GM21737 (cell line): ENCODE data around the gene AFP.

Source experiments
- ATAC-seq: cut with Tn5 transposase; IDR thresholded peaks from one replicate; pipeline ENCODE4 v1.9.1; 2021; ENCODE audit warnings: mild to moderate bottlenecking, moderate library complexity; ENCODE audit not compliant: unreplicated experiment

AFP gene

GRCh38 chr4:73456177-73457022, 20.4 kb downstream of the AFP start:
- ATAC-seq: no peak

DNA sequence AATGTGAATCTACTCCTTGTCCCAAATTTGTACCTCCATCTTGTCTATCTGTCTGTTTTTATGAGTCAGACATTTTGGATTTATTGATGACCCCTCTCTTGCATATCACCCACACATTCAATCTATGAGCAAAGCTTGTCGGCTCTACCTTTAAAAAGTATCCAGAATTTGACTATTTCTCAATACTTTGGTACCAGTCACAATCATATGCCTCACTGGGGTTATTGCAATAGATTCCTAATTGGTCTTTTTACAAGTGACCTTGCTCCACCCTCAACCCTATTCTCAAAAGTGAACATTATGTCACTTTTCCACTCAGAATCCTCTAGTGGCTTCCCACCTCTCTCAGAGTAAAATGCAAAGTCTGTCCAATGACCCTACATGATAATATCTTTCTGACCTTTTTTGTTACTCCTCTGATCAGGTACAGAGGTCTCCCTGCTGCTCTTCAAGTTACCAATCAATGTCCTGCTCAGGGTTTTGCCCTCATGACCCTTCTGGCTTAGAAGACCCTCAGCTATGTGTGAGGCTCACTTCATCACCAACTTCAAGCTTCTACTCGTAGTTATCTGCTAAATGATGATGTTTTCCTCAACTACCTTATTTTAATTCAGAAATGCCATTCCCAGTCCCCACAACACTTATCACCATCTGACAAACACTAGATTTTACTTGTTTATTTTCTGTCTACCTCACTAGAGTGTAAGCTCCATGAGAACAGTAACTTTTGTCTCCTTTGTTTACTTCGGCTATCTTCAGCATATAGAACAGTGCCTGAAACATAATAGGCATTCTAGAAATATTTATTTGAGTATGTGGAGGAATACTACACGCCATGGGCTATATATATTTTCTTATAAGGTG, 22.4 kb downstream of the AFP start:
- ATAC-seq: no peak

GRCh38 chr4:73459048-73459421, 23.0 kb downstream of the AFP start:
- ATAC-seq: no peak

DNA sequence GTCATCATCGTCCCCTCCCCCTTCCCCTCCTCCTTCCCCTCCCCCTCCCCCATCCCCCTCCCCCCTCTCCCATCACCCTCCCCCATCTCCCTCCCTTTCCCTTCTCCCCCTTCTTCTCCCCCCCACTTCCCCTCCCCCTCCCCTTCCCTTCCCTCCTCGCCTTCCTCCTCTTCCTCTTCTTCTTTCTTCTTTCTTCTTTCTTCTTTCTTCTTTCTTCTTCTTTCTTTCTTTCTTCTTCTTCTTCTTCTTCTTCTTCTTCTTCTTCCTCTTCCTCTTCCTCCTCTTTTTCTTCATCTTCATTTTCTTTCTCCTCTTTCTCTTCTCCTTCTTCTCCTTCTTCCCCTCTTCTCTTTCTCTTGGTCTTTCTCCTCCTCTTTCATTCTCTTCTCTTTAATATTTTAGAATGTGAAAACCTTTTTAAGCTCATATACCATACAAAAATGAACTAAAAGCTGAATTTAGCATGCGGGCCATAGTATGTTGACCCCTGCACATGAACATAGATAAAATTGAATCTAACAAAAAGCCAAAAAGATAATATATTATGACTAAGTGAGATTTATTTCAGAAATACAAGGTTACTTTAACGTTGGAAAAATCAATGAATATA, 25.0 kb downstream of the AFP start:
- no peak for ATAC-seq

DNA sequence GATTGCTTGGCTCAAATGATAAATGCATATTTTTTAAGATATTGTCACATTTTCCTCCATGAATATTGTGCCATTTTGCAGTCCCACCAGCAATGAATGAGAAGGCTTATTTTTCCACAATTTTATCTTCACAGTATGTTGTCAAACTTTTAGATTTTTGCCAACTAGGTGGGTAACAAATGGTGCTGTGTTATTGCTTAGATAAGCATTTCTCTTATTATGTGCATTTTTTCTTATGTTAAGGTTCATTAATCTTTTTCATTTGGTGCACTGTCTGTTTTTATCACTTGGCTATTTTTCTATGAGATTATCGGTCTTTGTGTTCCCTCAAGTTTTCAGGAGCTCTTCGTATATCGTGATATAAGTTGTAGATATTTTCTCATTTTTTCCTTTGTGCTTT, 32.1 kb downstream of the AFP start:
- ATAC-seq: no peak

DNA sequence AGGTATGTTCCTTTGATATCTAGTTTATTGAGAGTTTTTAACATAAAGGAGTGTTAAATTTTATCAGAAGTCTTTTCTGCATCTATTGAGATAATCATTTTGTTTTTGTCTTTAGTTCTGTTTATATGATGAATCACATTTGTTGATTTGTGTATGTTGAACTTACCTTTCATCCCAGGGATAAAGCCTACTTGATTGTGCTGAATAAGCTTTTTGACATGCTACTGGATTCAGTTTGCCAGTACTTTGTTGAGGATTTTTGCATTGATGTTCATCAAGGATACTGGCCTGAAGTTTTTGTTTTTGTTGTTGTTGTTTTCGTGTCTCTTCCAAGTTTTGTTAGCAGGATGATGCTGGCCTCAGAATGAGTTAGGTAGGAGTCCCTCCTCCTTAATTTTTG, 34.7 kb downstream of the AFP start:
- no peak for ATAC-seq

- no peak for ATAC-seq
These were observed 41.2 kb downstream of the AFP start for GRCh38 chr4:73477176-73477575.

DNA sequence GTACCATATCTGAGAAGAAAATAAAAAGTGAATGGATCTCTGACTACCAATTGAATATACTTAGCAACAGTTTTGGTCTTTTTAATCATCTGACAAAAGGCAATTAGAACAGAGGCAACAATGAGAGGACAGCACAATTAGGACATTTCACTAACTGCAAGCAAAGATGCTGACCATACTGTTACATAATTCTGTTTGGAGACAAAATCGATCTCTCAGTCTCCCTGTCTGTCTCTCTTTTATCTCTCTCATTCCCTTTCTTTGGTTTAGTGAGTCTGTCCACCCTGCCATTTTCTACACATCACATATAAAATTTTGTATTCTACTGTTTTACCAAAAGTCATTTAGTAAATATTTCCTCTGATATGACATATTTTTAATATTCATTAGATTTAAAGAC, 43.3 kb downstream of the AFP start:
- no peak for ATAC-seq

DNA sequence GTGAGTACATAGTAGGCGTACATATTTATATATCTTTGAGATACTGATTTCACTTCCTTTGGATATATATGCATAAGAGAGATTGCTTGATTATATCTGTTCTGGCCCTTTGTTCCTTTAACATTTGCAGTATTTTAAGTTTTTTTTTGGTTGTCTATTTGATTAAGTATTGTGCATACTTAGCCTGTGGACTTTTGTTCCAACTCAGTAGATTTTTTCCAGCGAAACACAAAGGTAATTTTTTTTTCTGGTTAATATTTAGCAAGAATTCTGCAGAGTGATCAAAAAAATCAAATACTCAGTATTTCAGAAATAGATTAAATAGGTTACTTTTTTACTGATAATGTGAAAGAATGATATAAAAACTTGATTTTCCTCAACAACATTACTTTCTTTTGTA, 45.3 kb downstream of the AFP start, which contains the start of gene AFM:
Gene AFM (plus strand): TSS at position 388 of the 400 bp plus-strand sequence. CDS start 31 bp downstream, outside the sequence.
- ATAC-seq: no peak

GRCh38 chr4:73485085-73485484, 49.1 kb downstream of the AFP start:
- ATAC-seq: no peak

DNA sequence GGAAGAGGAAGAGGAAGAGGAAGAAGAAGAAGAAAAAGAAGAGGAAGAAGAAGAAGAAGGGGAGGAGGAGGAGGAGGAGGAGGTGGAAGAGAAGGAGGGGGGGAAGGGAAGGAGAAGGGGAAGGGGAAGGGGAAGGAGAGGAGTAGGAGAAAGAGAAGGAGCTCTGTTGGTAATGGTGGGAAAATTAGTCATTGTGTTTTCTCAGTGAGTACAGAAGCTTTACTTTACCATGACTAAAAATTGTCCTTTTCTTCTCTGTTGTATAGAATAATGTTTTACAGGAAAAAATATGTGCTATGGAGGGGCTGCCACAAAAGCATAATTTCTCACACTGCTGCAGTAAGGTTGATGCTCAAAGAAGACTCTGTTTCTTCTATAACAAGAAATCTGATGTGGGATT, 49.6 kb downstream of the AFP start:
- ATAC-seq: no peak

GRCh38 chr4:73486497-73486896, 50.5 kb downstream of the AFP start:
- ATAC-seq: no peak

GRCh38 chr4:73487233-73487632, 51.2 kb downstream of the AFP start:
- no peak for ATAC-seq

GRCh38 chr4:73499996-73500765, 64.2 kb downstream of the AFP start:
- ATAC-seq: no peak

DNA sequence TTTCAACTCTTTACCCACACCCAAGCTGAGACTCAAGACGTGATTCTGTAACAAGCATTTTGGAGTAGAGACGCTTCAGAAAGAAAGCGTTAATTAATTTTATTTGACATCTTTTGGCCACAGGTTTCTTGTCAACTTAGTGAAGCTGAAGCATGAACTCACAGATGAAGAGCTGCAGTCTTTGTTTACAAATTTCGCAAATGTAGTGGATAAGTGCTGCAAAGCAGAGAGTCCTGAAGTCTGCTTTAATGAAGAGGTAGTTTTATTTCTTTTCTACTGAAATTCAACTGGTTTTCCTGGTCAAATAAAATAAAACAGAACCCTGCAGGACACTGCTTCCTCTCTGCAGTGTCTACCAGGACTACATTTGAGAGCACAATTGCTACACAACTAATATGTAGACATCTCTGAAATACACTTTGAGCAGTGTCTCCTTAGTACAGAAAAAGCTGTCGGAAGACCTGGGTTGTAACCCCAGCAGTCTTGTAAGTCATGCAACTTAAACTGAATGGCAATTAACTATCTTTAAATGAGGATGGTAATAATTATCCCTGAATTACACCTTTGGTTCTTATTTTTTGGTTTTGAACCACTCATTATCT, 65.7 kb downstream of the AFP start:
- ATAC-seq: no peak

DNA sequence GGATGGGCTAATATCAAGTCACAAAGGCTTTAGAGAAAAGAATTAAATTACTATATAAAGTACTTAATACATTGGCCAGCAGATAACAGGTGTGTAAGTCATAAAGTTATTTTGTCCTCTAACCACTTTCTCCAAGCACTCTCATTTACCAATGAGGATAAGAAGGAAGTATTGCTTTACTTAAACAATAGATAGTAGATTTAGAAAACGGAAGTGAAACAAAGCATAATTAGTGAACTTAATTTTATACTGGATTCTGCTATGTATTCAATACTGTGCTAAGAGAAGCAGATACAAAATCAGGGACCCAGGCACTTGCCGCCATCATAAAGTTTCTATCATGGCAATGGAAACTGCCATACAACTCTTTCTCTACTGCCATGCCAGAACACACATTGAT, 69.5 kb downstream of the AFP start:
- ATAC-seq: no peak
